Stomach smooth muscle (tissue), 2 donors: ENCODE results near the gene DYNC1LI2.

Source experiments
- H3K27ac ChIP-seq: one replicate; pipeline ENCODE4 v1.7.0; 2013; ENCODE audit warnings: mild to moderate bottlenecking, low read length, inconsistent platforms
- H3K27me3 ChIP-seq, 2 donors: one replicate each; pipeline ENCODE4 v1.7.0; 2013; ENCODE audit warnings: low read length in 2 of 2; ENCODE audit not compliant: insufficient read depth in 2 of 2, control insufficient read depth in 1 of 2
- H3K36me3 ChIP-seq, 2 donors: one replicate each; pipeline ENCODE4 v1.7.0; 2013; ENCODE audit warnings: low read length in 2 of 2; ENCODE audit not compliant: control insufficient read depth in 2 of 2, insufficient read depth in 2 of 2
- H3K4me1 ChIP-seq: one replicate; pipeline ENCODE4 v1.7.0; 2013; ENCODE audit warnings: low read length; ENCODE audit not compliant: control insufficient read depth, insufficient read depth
- H3K4me3 ChIP-seq, 2 donors: one replicate each; pipeline ENCODE4 v1.7.0; 2013; ENCODE audit warnings: low read length in 2 of 2
- H3K9ac ChIP-seq, 2 donors: one replicate each; pipeline ENCODE4 v1.7.0; 2013; ENCODE audit warnings: low read length in 2 of 2, mild to moderate bottlenecking in 1 of 2
- H3K9me3 ChIP-seq, 2 donors: one replicate each; pipeline ENCODE4 v1.7.0; 2013; ENCODE audit warnings: low read length in 2 of 2; ENCODE audit not compliant: control insufficient read depth in 2 of 2
- donor health status: healthy.
- donor health status: Pancreatic carcinoma.

DYNC1LI2 gene

GRCh38 chr16:66696669-66697630, 54.5 kb downstream of the DYNC1LI2 start, which contains the start of gene CMTM4:
Gene CMTM4 (minus strand): TSS chr16:66696743. CDS start chr16:66696525, 218 bp downstream.
- Histone ChIP-seq H3K9me3 (no peaks in the 10 kb centered on the region), H3K27me3 (no peaks in the 10 kb centered on the region), H3K4me1 (peaks cover 18% of the 10 kb centered on the region), H3K9ac (peak within 1 kb of the TSS; percentile 73 to 74), H3K4me3 (peak within 1 kb of the TSS; percentile 80 to 82), H3K27ac (no peak within 1 kb of the TSS), H3K36me3 (no peaks in the 10 kb centered on the region)

DNA sequence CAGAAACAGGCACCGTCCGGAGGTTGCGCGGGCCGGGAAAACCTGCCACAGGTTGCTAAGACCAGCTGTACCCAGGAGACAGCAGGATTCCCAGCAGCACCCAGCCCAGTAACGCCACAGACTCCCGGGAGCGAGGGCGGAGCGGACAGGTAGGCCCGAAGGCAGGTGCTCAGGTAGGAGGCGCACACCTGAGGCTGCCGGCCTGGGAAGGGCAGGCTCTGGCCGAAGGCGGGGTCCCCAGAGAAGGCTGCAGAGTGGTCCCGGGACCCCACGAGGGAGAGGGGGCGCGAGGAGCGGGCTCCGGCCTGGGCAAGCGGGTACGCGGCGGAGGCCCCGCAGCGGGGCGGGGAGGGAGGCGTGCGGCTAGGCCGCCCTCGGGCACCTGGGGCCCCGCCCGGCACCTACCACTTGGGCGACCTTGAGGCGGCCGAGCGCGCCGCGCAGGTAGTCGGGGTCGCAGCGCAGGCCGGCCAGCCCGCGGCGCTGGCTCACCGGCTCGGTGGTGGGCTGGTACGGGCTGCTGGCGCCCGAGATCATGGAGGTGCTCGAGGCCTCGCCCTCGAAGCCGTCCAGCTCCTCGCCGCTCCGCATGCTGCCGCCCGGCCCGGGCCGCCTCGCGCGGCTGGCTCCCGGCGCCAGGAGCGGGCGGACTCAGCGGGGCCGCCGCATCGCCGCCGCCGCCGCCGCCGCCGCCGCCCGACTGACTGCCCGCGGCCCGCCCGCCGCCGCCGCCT, 55.3 kb downstream of the DYNC1LI2 start:
- no peak overlapping the region for H3K27ac ChIP-seq

DNA sequence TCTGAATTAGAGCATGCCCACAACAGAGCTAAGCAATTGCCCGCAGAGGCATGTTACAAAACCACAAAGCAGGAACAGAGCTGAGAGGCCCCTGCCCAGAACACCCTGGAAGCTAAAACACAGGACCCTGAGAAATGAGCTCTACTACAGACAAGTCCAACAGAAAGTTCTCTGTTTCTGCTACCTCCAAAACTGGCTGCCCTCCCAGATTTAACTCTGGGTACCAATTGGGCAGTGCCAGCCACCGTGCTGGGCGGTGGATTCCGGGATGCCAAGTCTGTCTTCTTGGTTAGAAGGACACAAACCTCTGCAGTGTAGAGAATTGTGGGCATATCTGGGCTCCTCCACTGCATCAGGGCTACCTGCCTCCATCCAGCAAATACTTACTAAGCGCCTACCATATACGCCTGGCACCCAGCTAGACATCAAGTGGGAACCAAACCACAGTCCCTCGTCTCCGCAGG, 55.9 kb downstream of the DYNC1LI2 start:
- Histone ChIP-seq H3K27me3 (no peaks in the 10 kb centered on the region), H3K4me3 (peak overlapping the region; percentile 73 to 80), H3K27ac (no peak overlapping the region), H3K4me1 (peaks cover 18% of the 10 kb centered on the region), H3K9me3 (no peaks in the 10 kb centered on the region), H3K36me3 (no peaks in the 10 kb centered on the region), H3K9ac (peak overlapping the region; percentile 64 to 74)

More for the DNA sequence above, 55.3 kb downstream of the DYNC1LI2 start:
- H3K9ac ChIP-seq = peak overlapping the region; percentile 64 to 74
- peaks cover 18% of the 10 kb centered on the region for H3K4me1 ChIP-seq
- H3K9me3 ChIP-seq = no peaks in the 10 kb centered on the region
- peak overlapping the region; percentile 73 to 80 for H3K4me3 ChIP-seq
- no peaks in the 10 kb centered on the region for H3K27me3 ChIP-seq
- no peaks in the 10 kb centered on the region for H3K36me3 ChIP-seq

GRCh38 chr16:66693149-66693548, 58.3 kb downstream of the DYNC1LI2 start:
- Histone ChIP-seq H3K9ac (no peak overlapping the region), H3K27me3 (no peaks in the 10 kb centered on the region), H3K4me3 (no peak overlapping the region), H3K9me3 (no peaks in the 10 kb centered on the region), H3K27ac (no peak overlapping the region), H3K4me1 (peaks cover 18% of the 10 kb centered on the region), H3K36me3 (no peaks in the 10 kb centered on the region)

- no peak overlapping the region for H3K27ac ChIP-seq
- H3K4me1 ChIP-seq = peaks cover 17% of the 10 kb centered on the region
- H3K4me3 ChIP-seq = no peak overlapping the region
- H3K9me3 ChIP-seq = no peaks in the 10 kb centered on the region
- H3K9ac ChIP-seq = no peak overlapping the region
- H3K27me3 ChIP-seq = no peaks in the 10 kb centered on the region
- H3K36me3 ChIP-seq = no peaks in the 10 kb centered on the region
Measured at GRCh38 chr16:66692341-66692740, 59.1 kb downstream of the DYNC1LI2 start.

DNA sequence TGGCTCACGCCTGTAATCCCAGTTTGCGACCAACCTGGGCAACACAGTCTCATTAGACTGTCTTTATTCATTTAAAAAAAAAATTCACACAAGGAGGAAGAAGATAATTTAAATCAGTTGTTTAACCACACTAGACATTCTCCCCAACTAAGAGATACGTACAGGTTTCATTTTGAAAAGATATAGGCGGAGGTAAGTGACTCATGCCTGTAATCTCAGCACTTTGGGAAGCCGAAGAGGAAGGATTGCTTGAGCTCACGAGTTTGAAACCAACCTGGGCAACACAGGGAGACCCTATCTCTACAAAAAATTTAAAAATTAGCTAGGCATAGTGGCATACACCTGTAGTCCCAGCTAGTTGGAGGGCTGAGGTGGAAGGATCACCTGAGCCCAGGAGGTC, 60.2 kb downstream of the DYNC1LI2 start:
- H3K4me1 ChIP-seq = peaks cover 11% of the 10 kb centered on the region
- no peak overlapping the region for H3K4me3 ChIP-seq
- H3K27ac ChIP-seq = no peak overlapping the region
- no peaks in the 10 kb centered on the region for H3K36me3 ChIP-seq
- H3K27me3 ChIP-seq = no peaks in the 10 kb centered on the region
- H3K9me3 ChIP-seq = no peaks in the 10 kb centered on the region
- H3K9ac ChIP-seq = no peak overlapping the region

- Histone ChIP-seq H3K4me1 (peaks cover 2% of the 10 kb centered on the region), H3K27me3 (no peaks in the 10 kb centered on the region), H3K36me3 (no peaks in the 10 kb centered on the region), H3K27ac (no peak overlapping the region), H3K9me3 (no peaks in the 10 kb centered on the region), H3K9ac (no peak overlapping the region), H3K4me3 (no peak overlapping the region)
Measured at GRCh38 chr16:66690106-66690847, 61.1 kb downstream of the DYNC1LI2 start.

DNA sequence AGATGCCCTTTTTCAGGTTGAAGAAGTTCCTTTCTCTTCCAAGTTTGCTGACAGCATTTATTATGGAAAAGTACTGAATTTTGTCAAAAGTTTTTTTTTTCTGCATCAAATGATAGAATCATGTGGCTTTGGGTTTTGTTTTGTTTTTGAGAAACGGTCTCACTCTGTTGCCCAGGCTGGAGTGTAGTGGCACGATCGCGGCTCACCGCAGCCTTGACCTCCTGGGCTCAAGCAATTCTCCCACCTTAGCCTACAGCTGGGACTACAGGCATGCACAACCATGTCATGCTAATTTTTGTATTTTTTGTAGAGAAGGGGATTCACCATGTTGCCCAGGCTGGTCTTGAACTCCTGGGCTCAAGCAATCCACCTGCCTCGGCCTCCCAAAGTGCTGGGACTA, 62.1 kb downstream of the DYNC1LI2 start:
- H3K27ac ChIP-seq = no peak overlapping the region
- H3K4me3 ChIP-seq = no peak overlapping the region
- H3K27me3 ChIP-seq = no peaks in the 10 kb centered on the region
- no peaks in the 10 kb centered on the region for H3K9me3 ChIP-seq
- H3K4me1 ChIP-seq = no peaks in the 10 kb centered on the region
- no peak overlapping the region for H3K9ac ChIP-seq
- H3K36me3 ChIP-seq = no peaks in the 10 kb centered on the region

DNA sequence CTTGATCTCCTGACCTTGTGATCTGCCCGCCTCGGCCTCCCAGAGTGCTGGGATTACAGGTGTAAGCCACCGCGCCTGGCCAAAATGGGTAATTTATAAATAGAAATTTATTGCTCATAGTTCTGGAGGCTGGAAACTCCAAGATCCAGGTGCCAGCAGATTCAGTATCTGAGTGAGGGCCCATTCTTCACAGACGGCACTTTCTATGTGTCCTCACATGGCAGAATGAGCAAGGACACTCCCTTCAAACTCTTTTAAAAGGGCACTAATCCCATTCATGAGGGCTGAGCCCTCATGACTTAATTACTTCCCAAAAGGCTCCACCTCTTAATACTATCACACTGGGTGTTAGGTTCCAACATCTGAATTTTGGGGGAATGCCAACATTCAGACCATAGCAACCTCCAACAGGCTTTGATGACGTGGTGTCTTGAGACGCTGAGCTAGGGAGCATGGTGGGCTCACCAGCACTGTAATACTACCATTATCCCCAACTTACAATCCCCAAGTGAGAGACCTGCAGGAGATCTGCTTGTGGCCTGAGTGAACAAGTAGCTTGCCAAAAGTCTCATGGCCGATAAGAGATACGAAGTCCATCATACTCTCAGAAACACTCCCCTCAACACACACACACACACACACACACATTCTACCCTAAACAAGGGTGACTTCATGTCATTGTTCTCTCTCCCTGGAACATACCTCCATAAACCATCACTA, 63.3 kb downstream of the DYNC1LI2 start:
- no peak overlapping the region for H3K4me3 ChIP-seq
- H3K9me3 ChIP-seq = no peaks in the 10 kb centered on the region
- no peak overlapping the region for H3K27ac ChIP-seq
- H3K9ac ChIP-seq = no peak overlapping the region
- H3K4me1 ChIP-seq = no peaks in the 10 kb centered on the region
- no peaks in the 10 kb centered on the region for H3K27me3 ChIP-seq
- no peaks in the 10 kb centered on the region for H3K36me3 ChIP-seq
